Hepatocyte (in vitro differentiated cells): ENCODE measurements around the gene CPZ.

Experiments used
- CTCF ChIP-seq: fragments of 200-600 bp; sonication (generic); IDR thresholded peaks from 2 replicates; pipeline ENCODE4 v1.5.1; 2016; ENCODE audit warnings: antibody characterized with exemption, mild to moderate bottlenecking; ENCODE audit not compliant: poor library complexity
- EZH2 ChIP-seq: fragments of 200-600 bp; sonication (generic); IDR thresholded peaks from 2 replicates; pipeline ENCODE4 v1.6.1; 2016; ENCODE audit warnings: antibody characterized with exemption, mild to moderate bottlenecking, borderline replicate concordance
- EZH2phosphoT487 ChIP-seq: fragments of 200-600 bp; sonication (generic); IDR thresholded peaks from one replicate; pipeline ENCODE4 v1.6.1; 2018; ENCODE audit warnings: antibody characterized with exemption, mild to moderate bottlenecking, low read depth, moderate library complexity; ENCODE audit not compliant: unreplicated experiment, severe bottlenecking

- TF ChIP-seq CTCF, result no peak
- no peak for TF ChIP-seq EZH2
- TF ChIP-seq EZH2phosphoT487, result no peak
Measured at GRCh38 chr4:8637456-8637984, 45.0 kb downstream of the CPZ start.
